NB4 (cell line): ENCODE measurements around the gene NFKB1.

Experiments used
- DNase-seq: peaks from one replicate; pipeline ENCODE4 v3.0.0; 2010; ENCODE audit warnings: low read depth
- H3K4me3 ChIP-seq: one replicate; pipeline ENCODE4 v1.5.1; 2011; ENCODE audit warnings: mild to moderate bottlenecking, low read depth, low read length, moderate library complexity
- MYC ChIP-seq: IDR thresholded peaks from 2 replicates; pipeline ENCODE4 v1.6.1; 2011; ENCODE audit warnings: low read depth, low read length
- POLR2A ChIP-seq: IDR thresholded peaks from 2 replicates; pipeline ENCODE4 v1.6.1; 2011; ENCODE audit warnings: mild to moderate bottlenecking; ENCODE audit not compliant: insufficient read length; ENCODE audit errors: extremely low read depth
- TF ChIP-seq, protein P1 (sequence below): IDR thresholded peaks from 2 replicates; pipeline ENCODE4 v1.6.1; 2011; ENCODE audit warnings: low read depth, low read length
- TF ChIP-seq, protein P2 (sequence below): IDR thresholded peaks from one replicate; pipeline ENCODE4 v1.5.1; 2012; ENCODE audit warnings: low read depth, low read length

The NFKB1 gene

GRCh38 chr4:102543030-102543928 lies 42.1 kb downstream of the NFKB1 start:
- no peak overlapping the region for H3K4me3 ChIP-seq
- TF ChIP-seq MYC, result no peak
- no peak for TF ChIP-seq POLR2A
- TF ChIP-seq, protein P1, sequence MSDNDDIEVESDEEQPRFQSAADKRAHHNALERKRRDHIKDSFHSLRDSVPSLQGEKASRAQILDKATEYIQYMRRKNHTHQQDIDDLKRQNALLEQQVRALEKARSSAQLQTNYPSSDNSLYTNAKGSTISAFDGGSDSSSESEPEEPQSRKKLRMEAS, result no peak
- TF ChIP-seq, protein P2, sequence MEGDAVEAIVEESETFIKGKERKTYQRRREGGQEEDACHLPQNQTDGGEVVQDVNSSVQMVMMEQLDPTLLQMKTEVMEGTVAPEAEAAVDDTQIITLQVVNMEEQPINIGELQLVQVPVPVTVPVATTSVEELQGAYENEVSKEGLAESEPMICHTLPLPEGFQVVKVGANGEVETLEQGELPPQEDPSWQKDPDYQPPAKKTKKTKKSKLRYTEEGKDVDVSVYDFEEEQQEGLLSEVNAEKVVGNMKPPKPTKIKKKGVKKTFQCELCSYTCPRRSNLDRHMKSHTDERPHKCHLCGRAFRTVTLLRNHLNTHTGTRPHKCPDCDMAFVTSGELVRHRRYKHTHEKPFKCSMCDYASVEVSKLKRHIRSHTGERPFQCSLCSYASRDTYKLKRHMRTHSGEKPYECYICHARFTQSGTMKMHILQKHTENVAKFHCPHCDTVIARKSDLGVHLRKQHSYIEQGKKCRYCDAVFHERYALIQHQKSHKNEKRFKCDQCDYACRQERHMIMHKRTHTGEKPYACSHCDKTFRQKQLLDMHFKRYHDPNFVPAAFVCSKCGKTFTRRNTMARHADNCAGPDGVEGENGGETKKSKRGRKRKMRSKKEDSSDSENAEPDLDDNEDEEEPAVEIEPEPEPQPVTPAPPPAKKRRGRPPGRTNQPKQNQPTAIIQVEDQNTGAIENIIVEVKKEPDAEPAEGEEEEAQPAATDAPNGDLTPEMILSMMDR, result no peak
- no peak for DNase-seq

DNA sequence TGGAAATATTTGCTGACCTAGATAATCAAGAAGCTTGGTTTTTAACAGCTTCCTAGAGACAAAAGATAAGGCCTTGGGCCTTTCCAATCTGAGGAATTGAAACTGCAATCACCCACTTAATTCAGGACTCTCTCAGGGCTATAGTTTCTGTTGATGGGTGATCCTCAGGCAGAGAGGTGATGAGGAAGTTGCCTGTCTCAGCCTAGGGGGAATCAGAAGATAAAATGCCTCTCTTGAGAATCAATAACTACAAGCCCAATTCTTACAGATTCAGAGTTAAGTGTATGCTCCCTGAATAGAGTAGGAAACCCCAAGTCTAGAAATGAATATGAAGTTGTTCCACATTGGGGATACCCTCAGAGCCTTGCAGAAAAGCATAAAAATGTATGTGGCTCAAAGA lies 45.5 kb downstream of the NFKB1 start:
- DNase-seq, result no peak
- no peak overlapping the region for H3K4me3 ChIP-seq
- TF ChIP-seq MYC, result no peak
- TF ChIP-seq, protein P2, result no peak
- no peak for TF ChIP-seq POLR2A
- TF ChIP-seq, protein P1, result no peak

DNA sequence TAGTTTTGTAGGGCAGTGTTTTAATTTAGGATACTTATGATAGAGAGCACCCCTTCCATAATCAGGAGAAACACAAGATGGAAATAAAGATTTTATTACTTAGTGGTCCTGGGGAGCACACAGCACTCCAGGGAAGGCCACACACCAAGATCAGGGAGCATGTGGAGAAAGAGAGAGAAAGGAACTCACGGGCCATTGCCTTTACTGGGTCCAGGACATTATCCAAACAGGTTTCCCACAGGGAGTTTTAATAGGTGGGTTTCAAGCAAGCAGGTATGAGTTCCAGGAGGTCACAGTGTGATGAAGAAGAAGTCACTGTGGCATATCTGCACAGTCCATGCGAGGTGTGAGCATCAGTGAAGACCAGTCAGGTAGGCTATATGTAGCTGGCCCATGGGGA lies 46.8 kb downstream of the NFKB1 start:
- no peak for TF ChIP-seq MYC
- no peak for TF ChIP-seq POLR2A
- TF ChIP-seq, protein P2, result no peak
- TF ChIP-seq, protein P1, result no peak
- DNase-seq, result no peak
- H3K4me3 ChIP-seq, result no peak overlapping the region

DNA sequence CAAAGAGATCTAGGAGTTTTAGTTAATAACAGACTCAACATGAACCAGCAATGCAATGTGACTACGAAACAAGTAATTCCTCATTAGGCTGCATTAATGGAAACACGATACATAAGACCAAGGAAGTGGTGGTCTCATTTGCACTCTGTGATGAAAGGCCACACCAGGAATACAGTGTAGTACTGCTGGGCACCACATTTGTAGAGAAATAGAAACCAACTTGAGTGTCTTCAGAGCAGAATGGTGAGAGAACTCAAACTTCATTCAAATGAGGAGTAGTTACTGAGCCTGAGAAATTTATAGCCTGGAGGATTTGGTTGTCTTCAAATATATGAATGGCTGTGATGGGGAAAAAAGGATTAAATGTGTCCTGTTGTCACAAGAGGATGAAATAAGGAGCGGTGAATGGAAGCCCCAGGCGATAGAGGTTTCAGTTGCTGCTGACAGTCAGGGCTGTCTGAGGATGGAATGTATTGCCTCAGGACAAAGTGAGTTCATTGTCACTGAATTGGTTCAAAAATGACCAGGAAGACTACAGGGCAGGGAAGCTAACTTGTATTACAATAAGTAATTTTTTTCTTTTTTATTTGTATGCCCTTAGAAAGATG lies 50.9 kb downstream of the NFKB1 start:
- TF ChIP-seq MYC, result no peak
- TF ChIP-seq, protein P1, result no peak
- no peak for TF ChIP-seq POLR2A
- TF ChIP-seq, protein P2, result no peak
- no peak overlapping the region for H3K4me3 ChIP-seq
- DNase-seq, result no peak

DNA sequence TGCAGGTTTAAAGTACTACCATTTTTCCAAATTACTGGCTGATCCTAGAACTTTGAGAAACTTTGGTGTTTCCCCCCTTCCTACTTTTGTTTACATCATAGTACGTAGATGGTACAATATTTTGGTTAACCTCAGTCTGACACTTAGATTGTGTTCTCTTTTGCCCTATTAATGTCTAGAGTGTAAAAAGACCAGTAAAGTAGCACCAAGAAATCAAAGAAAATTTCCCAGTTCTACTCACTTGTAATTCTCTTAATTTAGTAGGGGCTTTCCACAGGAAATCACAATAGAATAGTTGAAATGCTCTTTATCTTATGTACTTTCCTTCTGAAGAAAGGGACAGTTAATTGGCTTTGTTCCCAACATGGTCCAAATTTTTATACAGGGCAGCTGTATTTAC lies 51.6 kb downstream of the NFKB1 start:
- no peak for DNase-seq
- TF ChIP-seq, protein P2, result no peak
- TF ChIP-seq POLR2A (no peak), MYC (no peak)
- TF ChIP-seq, protein P1, result no peak
- H3K4me3 ChIP-seq, result no peak overlapping the region
